H1 (cell line): Measurements from ENCODE around the gene NETO2. TPM values are rescaled to one million over a fixed set of nuclear protein-coding genes. Genes with fewer than 3 reads are reported as not detected.
A peak's percentile ranks its signal among the peaks of the same experiment; 100 is the strongest.

Experiments
- RAD21 ChIP-seq, 2 experiments: IDR thresholded peaks in 1 of 2; conservative IDR thresholded peaks in 1 of 2; 2 replicates each; pipeline ENCODE4 v1.6.1; 2011; ENCODE audit warnings: low read depth in 2 of 2, low read length in 2 of 2, improper control_type of control experiment in 1 of 2, inconsistent platforms in 1 of 2, mild to moderate bottlenecking in 1 of 2, moderate library complexity in 1 of 2
- SUZ12 ChIP-seq: fragments of 200-600 bp; sonication (generic); IDR thresholded peaks from 2 replicates; pipeline ENCODE4 v1.6.1; 2012; ENCODE audit warnings: mild to moderate bottlenecking, inconsistent platforms, low read length, moderate library complexity, mixed read lengths
- ZNF274 ChIP-seq: IDR thresholded peaks from 2 replicates; pipeline ENCODE4 v1.7.0; 2012; ENCODE audit warnings: low read length, borderline replicate concordance; ENCODE audit errors: extremely low read depth
- polyA plus RNA-seq, 7 experiments: library from polyadenylated mRNA; depleted of rRNA in 3 of 7; stranded (reverse) in 5 of 7; unstranded in 2 of 7; fragments of >200 nt in 5 of 7; fragments of 200-250 nt in 2 of 7; gene quantifications; 1 replicate in 5 of 7; 2 replicates in 1 of 7; 4 replicates in 1 of 7; pipeline versions ENCODE4 v1.2.1 to v1.2.3, GENCODE V29; 2011 to 2013; ENCODE audit warnings: missing spikeins in 2 of 7, mixed read lengths in 2 of 7
- total RNA-seq: library from RNA; stranded (reverse); fragmentation: NEBNext Ultra II Directional; extraction: Animal tissue kit (Norgen Biotek cat#: 25700); gene quantifications from 2 replicates; pipeline ENCODE4 v1.2.1, GENCODE V29; 2021

The NETO2 gene
- total and polyA plus RNA-seq, 2 of the 8 experiments (the other 6 are each of a cell fraction or from before 2014, with no cell fraction given) = 9.4 to 12.5 TPM

- TF ChIP-seq ZNF274 (no peak), SUZ12 (no peak), RAD21 (IDR thresholded peaks at IDR 0.05 in 1 of 2, conservative IDR thresholded peaks at IDR 0.05 in 1 of 2; ENCODE audit: low read depth in 2 of 2, low read length in 2 of 2) (0 out of 4 replicates have a peak, but pooled peaks of 1 of the 2 experiments have one; percentile 10)
These were observed 11.4 kb downstream of the NETO2 start (continued) for GRCh38 chr16:47132308-47132707.
